NCI-H1694 (cell line): ENCODE measurements around the gene CLSTN2.

Source experiments
- DNase-seq: peaks from one replicate; lab custom pipeline; 2025; lab: John Stamatoyannopoulos, UW

CLSTN2 gene

DNA sequence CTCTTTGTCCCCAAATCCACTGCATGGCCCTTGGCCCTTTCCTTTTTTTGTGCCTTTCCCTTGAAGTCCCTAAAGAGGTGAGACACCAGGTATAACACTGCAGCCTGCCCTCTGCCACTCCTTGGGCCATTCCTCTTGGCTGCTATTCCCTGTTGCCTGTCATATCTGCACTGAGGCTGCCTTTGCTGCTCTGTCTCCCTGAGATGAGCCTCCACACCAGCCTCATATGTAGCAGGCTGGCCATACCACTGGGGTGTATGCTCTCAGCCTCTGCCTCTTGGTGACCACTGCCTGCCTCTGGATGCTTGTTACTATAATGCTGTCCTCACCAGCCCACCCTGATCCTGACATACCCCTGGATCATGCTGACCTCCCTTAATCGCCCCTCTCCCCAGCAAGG, 252.0 kb downstream of the CLSTN2 start:
- no peak for DNase-seq

DNA sequence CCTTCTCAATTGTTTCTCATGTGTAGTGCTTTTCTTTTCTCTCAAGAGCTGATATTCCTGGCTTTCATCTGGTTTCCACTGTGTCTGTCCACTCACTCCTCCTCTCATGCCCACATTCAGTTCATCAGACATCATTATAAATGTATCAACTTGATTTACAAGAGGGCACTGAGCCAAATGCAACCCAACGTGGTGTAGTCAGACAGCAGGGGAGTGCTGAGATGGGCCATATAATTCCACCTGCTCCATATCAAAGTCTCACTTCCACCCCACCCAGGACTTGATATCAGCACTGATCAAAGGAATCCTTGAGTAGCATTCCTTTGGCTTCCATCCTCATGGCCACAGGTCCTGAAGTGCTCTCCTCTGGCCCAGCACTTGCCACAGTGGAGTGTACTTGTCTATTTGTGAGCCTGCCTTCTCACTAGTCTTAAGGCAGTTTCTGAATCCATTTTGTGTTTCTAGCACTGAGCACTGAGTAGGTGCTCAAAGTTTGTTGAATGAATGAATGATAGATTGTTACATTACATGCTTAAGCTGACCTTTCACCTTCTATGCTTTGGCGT, 252.8 kb downstream of the CLSTN2 start:
- DNase-seq = no peak

DNA sequence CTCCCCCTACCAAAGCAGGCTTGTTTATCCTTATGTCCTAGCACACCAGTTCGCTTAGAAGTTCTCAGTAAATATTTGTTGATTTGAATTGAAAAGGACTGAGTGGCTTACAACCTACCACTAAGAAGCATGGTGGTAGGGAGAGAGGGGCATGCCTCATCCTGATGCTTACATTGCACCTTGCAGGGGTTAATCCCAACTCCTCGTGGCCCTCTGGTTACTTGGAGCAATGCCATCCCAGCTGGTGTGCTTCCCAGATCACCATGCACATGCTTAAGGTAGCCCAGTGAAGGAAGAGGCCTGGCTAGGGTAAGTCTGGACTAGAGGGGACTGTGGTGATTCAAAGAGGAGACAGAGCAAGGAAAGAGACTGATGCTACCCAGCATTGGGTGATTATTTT, 253.3 kb downstream of the CLSTN2 start:
- DNase-seq = peak; percentile 65

DNA sequence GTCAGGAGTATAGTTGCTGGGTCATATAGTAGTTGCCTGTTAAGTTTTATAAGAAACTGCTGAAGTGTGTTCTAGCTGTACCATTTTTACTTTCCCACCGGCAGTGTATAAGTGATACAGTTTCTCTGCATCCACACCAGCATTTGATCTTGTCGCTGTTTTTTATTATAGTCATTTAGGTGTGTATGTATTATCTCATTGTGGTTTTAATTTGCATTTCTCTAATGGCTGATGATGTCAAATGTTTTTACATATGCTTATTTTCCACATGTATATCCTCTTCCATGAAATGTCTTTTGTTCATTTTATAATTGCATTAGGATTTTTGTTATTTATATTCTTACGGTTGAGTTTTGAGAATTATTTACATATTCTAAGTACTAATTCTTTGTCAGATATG, 254.3 kb downstream of the CLSTN2 start:
- no peak for DNase-seq

DNA sequence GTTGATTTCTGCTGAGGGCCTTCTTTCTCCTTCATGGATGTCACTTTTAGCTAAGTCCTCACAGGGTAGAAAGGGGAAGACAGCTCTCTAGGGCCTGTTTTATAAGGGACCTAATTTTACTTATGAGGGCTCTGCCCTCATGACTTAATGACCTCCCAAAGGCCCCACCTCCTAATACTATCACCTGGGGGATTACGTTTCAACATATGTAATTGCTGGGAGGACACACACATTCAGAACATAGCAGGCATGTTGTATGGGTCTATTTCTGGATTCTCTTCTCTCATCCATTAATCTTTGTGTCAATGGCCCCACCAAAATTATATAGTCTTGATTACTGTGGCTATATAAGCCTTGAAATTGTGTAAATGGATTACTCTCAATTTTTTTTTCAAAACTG, 255.0 kb downstream of the CLSTN2 start:
- no peak for DNase-seq

DNA sequence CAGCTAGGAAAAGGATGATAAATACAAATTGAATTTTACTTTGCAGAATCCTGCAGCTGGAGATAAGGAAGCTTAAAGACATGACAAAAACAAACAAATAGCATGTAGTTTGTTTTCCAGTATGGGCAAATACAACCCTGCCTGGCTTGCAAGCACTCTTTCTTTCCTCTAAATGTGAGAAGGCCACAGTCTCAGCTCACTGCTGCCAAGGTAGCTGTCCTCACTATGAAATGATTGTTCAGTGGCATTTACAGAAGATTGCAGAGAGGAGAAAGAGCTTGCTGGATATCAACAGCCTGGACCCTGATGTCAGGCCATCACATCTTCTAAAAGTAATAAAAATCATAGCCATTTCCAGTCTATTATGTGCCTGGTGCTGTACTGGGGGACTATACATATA, 262.0 kb downstream of the CLSTN2 start:
- no peak for DNase-seq

GRCh38 chr3:140198242-140198641, 263.3 kb downstream of the CLSTN2 start:
- DNase-seq = peak; percentile 71

DNA sequence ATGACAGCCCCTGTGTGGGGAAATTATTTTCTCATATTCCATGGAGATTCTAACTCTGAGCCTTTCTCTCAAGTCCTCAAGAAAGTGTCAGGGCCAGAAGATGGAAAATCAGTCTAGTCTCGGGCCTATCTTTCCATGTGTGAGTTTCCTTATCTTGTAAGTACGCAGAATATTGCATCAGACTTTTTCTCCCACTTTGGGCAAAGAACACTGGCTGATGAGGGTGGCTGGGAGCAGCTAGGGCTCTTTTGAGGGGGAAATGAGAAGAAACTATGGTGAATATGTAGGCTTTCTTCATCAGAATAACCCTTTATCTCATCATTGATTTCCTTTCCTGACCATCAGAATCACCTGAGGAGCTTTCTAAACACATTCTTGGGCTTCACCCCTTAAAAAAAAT, 264.0 kb downstream of the CLSTN2 start:
- no peak for DNase-seq

- no peak for DNase-seq
Observed at GRCh38 chr3:140199743-140200142, 264.8 kb downstream of the CLSTN2 start.

DNA sequence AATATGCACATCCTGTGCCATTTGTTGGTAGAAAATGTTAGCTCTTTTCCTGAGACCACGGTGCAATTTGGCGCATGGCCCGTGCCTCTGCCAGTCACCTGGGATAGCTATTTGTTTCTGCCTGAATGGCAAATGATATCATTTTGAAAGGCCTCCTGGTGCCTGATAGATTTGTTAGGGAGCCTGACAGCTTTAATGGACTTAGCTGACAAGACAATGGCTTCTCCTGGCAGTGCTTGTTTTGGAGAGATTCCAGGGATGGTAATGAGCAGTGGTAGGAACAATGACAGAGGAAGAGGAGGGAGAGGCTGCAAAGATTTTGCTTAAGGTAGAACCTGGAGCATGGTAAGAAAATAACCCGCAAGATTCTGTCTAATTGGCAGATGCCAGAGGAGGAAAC, 268.5 kb downstream of the CLSTN2 start:
- DNase-seq = peak; percentile 87

DNA sequence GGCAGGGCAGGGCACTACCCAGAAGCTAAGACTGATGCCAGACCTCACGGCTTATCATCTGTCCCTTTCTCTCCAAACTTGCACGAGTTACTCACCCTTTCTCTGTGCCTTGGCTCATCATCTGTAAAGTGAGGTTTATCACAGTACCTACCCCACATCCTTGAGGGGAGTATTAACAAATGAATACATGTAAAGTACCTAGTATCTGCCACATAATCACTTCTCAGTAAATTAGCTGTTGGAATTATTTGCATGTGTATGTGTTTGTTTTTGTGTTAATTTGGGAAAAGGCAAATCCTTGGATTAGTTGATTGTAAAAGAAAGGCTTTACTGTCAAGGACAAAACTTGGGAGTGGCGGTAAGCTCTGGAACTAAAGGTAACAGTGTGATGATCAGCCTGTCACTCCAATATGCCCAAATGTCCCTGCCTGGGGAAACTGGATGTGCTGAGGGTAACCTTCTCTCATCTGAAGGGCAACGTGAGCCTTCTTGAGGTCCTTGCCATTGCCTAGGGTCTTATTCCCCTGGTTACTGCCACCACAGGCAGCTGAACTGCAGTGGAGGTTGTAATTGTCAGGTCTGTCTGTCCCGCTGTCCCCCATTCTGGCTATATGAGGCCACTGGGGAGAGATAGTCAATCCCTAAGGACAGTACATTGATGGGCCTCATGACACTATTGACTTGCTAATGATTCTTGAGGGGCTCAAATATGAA, 269.4 kb downstream of the CLSTN2 start:
- DNase-seq = no peak

DNA sequence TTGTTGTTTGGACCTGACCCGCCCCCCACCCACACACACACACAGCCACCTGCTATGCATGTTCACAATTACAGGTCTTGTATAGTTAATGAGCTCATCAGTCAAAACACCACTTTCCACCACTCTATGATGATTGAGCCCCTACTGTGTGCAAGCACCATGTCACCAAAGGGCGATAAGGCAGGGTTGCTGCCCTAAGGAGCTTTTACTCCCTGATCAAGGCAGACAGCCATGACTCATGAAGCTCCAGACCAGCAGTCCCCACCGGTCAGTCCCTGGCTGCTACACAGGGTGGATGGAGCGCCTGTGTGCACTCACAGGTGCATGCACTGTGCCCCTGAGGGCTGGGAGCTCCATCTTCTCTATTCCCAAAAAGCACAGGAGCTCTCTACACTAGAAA, 270.6 kb downstream of the CLSTN2 start:
- no peak for DNase-seq

DNA sequence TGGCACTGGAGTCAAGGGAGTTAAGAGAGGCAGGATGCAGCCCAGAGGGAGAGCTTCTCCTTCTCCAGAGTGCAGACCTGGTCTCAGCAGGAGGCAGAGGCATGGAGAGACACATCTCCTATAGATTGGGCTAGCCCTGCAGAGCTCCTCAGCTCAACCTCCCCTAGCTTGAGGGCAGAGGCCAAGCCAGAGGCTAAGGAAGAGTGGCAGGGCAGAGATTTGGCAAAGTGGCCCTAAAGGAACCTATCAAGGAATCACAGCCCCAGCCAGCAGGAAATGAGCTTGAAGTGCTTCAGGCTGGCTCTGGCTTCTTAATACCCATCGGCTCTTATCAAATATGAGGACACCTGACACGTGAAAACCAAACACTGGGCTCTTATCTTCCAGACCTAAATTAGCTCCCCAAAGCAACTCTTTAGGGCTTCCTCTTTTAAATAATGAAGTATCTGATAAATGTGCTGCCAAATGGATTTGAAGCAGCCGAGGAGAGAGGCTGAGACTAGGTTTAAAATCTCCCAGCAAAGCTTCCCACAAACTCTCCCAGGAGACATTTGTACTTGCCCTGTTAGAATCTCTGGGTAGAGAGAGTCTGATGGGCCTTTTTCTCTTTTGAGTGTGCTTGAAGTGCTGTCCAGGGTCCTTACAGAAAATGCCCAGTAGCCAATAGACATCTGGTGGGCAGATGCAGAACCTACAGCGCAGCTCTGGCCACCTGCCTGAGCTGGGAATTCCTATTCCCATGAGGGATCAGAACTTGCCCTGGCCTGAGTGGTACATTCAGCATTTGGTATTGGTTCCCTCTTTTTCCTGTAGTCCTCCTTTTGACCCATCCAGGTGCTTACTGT, 271.4 kb downstream of the CLSTN2 start:
- DNase-seq = no peak

DNA sequence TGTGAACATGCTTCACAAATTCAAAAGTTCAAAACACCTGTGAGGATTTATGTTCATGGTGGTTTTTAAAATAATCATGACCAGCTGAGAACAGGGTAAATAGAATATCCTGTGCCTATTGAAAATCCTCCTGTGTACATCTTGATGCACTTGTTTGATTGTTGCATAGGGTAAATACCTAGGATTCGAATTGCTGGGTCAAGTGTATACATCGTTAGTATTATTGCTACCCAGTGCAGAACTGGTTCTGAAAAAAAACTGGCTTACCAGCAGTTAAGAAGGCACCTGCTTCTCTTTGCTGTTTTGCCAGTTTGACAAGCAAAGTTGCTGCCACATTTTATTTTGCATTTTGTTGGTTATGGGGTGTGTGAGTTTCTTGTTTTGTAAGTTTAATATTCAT, 272.6 kb downstream of the CLSTN2 start:
- DNase-seq = no peak

DNA sequence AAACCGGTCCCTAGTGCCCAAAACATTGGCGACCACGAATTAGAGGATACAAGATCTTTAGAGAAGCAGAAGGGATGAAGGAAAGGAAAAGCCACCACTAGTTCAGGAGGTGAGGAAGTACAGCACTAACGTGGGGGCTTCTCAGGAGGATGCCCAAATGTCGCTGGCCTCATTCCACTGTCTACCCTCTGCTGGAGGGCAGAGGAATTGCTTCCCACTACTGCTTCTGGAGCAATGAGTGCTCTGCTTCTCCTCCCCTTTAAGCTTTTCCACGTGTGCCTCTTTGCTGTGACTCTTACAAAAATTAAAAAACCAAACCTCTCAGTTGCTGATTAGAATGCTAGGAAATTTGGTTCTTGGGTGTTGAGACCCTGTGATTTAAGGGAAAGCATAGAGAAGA, 281.3 kb downstream of the CLSTN2 start:
- DNase-seq = no peak

GRCh38 chr3:140219291-140219690, 284.3 kb downstream of the CLSTN2 start:
- DNase-seq = no peak

- peak; percentile 24 for DNase-seq
Observed at GRCh38 chr3:140219923-140220452, 285.0 kb downstream of the CLSTN2 start.

DNA sequence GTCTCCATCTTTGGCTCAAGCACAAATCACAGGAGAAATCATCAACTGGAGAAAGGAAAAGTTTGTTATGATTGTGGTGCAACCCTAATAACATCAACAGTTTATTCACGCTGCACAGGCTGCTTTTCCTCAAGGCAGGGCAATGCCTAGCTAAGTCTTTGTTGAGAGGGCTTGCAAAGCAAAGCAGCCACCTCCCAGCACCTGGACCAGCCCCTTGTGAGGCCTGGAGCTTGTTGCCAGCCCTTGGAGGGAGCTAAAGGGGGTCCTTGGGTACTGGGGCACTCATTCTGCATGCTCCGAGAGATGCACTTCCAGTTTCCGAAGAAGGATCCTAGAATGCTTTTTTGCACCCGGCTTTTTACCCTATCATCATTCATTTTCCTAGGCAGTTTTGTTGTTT, 288.2 kb downstream of the CLSTN2 start:
- DNase-seq = no peak

GRCh38 chr3:140223631-140224030, 288.6 kb downstream of the CLSTN2 start:
- no peak for DNase-seq

GRCh38 chr3:140224307-140224706, 289.3 kb downstream of the CLSTN2 start:
- DNase-seq = no peak

GRCh38 chr3:140225996-140226395, 291.0 kb downstream of the CLSTN2 start:
- no peak for DNase-seq

DNA sequence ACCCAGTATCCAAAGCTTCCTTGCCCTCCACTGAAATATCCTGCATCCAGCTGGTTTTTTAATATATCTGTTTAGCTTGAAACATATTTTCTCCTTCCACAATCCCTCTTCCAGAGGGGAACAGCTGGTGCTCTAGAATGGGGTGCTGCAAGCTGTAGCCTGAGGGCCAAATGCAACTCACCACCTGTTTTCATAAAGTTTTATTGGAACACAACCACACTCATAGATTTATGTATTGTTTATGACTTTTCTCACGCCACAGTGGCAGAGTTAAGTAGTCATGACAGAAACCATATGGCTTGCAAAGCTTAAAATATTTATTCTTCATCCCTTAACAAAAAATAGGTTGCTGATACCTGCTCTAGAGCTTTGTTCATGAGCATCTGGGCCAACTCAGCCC, 298.7 kb downstream of the CLSTN2 start:
- peak; percentile 95 for DNase-seq

DNA sequence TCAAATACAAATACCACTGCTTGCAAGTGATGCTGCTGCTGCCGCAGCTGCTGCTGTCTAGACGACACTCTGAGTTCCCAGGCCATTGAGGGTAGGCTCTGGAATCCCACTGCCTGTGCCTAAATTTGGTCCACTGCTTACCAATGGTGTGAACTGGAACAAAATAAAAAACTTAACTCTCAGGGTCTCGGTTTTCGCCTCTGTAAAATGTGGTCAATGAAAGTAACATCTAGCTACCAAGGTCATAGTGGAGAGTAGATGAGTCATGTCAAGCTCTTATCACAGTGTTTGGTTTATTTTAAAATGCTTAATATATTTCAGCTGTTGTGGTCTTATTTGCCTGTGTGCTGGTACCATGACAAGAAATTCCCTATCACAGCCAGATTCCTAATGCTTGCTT, 299.3 kb downstream of the CLSTN2 start:
- no peak for DNase-seq
